Measurements from ENCODE around the gene FOXP3. TPM values are rescaled to one million over a fixed set of nuclear protein-coding genes. Genes with fewer than 3 reads are reported as not detected.

FOXP3 gene
- polyA plus RNA-seq, 3 donors from 2014 or later = 0.08 to 0.13 TPM; not detected in 1

GRCh38 chrX:49211074-49211473 lies 53.4 kb downstream of the FOXP3 start:
- peaks cover 0 to 6% (median 3%) of the 10 kb centered on the region in 3 donors for H3K27me3 Mint-ChIP-seq (ENCODE audit: low read depth in 3 of 3)
- no peaks in the 10 kb centered on the region for H3K9me3 Mint-ChIP-seq
- H3K27ac Mint-ChIP-seq = no peak overlapping the region
- no peak overlapping the region for H3K4me3 Mint-ChIP-seq
- DNase-seq = no peak
- no peaks in the 10 kb centered on the region for H3K36me3 Mint-ChIP-seq
- H3K4me1 Mint-ChIP-seq = no peaks in the 10 kb centered on the region

- Mint-ChIP-seq H3K36me3 (no peaks in the 10 kb centered on the region), H3K27me3 (ENCODE audit: low read depth in 3 of 3) (peaks cover 0 to 6% (median 3%) of the 10 kb centered on the region in 3 donors), H3K4me1 (no peaks in the 10 kb centered on the region), H3K4me3 (no peak overlapping the region), H3K9me3 (no peaks in the 10 kb centered on the region), H3K27ac (no peak overlapping the region)
- no peak for DNase-seq
These were observed 54.1 kb downstream of the FOXP3 start for GRCh38 chrX:49210406-49210805.

- no peak for DNase-seq
- Mint-ChIP-seq H3K27me3 (ENCODE audit: low read depth in 3 of 3) (peaks cover 0 to 6% (median 2%) of the 10 kb centered on the region in 3 donors), H3K36me3 (no peaks in the 10 kb centered on the region), H3K4me1 (no peaks in the 10 kb centered on the region), H3K9me3 (no peaks in the 10 kb centered on the region), H3K4me3 (peak overlapping the region in 3 of 5 donors; percentile 17 to 44 (median 25)), H3K27ac (no peak overlapping the region)
These were observed 54.9 kb downstream of the FOXP3 start for GRCh38 chrX:49209434-49210251.

- no peaks in the 10 kb centered on the region for H3K4me1 Mint-ChIP-seq
- no peaks in the 10 kb centered on the region for H3K36me3 Mint-ChIP-seq
- H3K4me3 Mint-ChIP-seq = no peak overlapping the region
- H3K27me3 Mint-ChIP-seq (ENCODE audit: low read depth in 3 of 3) = peaks cover 0 to 4% (median 0%) of the 10 kb centered on the region in 3 donors
- no peaks in the 10 kb centered on the region for H3K9me3 Mint-ChIP-seq
- no peak overlapping the region for H3K27ac Mint-ChIP-seq
- DNase-seq = no peak
These were observed 56.1 kb downstream of the FOXP3 start for GRCh38 chrX:49208399-49208798.

- H3K4me1 Mint-ChIP-seq = no peaks in the 10 kb centered on the region
- no peak for DNase-seq
- no peak overlapping the region for H3K27ac Mint-ChIP-seq
- no peak overlapping the region for H3K4me3 Mint-ChIP-seq
- no peaks in the 10 kb centered on the region for H3K36me3 Mint-ChIP-seq
- no peaks in the 10 kb centered on the region for H3K9me3 Mint-ChIP-seq
- peaks cover 0 to 2% (median 0%) of the 10 kb centered on the region in 3 donors for H3K27me3 Mint-ChIP-seq (ENCODE audit: low read depth in 3 of 3)
These were observed 58.0 kb downstream of the FOXP3 start for GRCh38 chrX:49206543-49206942.

- no peak overlapping the region for H3K27ac Mint-ChIP-seq
- no peaks in the 10 kb centered on the region for H3K36me3 Mint-ChIP-seq
- H3K27me3 Mint-ChIP-seq (ENCODE audit: low read depth in 3 of 3) = peaks cover 2 to 3% (median 2%) of the 10 kb centered on the region in 3 donors
- peaks cover 3 to 5% of the 10 kb centered on the region in 2 donors for H3K4me1 Mint-ChIP-seq
- DNase-seq = no peak
- no peak overlapping the region for H3K4me3 Mint-ChIP-seq
- H3K9me3 Mint-ChIP-seq = no peaks in the 10 kb centered on the region
These were observed 59.1 kb downstream of the FOXP3 start for GRCh38 chrX:49205443-49205842.

GRCh38 chrX:49204709-49205108 lies 59.8 kb downstream of the FOXP3 start:
- H3K4me1 Mint-ChIP-seq = peaks cover 4 to 6% of the 10 kb centered on the region in 2 donors
- H3K27ac Mint-ChIP-seq = no peak overlapping the region
- no peaks in the 10 kb centered on the region for H3K9me3 Mint-ChIP-seq
- peaks cover 2 to 4% (median 4%) of the 10 kb centered on the region in 3 donors for H3K27me3 Mint-ChIP-seq (ENCODE audit: low read depth in 3 of 3)
- H3K4me3 Mint-ChIP-seq = no peak overlapping the region
- no peak for DNase-seq
- H3K36me3 Mint-ChIP-seq = no peaks in the 10 kb centered on the region

- H3K9me3 Mint-ChIP-seq = no peaks in the 10 kb centered on the region
- H3K27me3 Mint-ChIP-seq (ENCODE audit: low read depth in 3 of 3) = peaks cover 2 to 5% (median 4%) of the 10 kb centered on the region in 3 donors
- no peak for DNase-seq
- no peak overlapping the region for H3K27ac Mint-ChIP-seq
- H3K4me1 Mint-ChIP-seq = peaks cover 4 to 6% of the 10 kb centered on the region in 2 donors
- no peaks in the 10 kb centered on the region for H3K36me3 Mint-ChIP-seq
- H3K4me3 Mint-ChIP-seq = no peak overlapping the region
These were observed 60.5 kb downstream of the FOXP3 start for GRCh38 chrX:49204017-49204416.

- H3K4me3 Mint-ChIP-seq = no peak overlapping the region
- H3K9me3 Mint-ChIP-seq = no peaks in the 10 kb centered on the region
- H3K4me1 Mint-ChIP-seq = peaks cover 4 to 6% of the 10 kb centered on the region in 2 donors
- no peaks in the 10 kb centered on the region for H3K36me3 Mint-ChIP-seq
- no peak for DNase-seq
- H3K27ac Mint-ChIP-seq = no peak overlapping the region
- H3K27me3 Mint-ChIP-seq (ENCODE audit: low read depth in 3 of 3) = peaks cover 2 to 5% (median 5%) of the 10 kb centered on the region in 3 donors
These were observed 61.0 kb downstream of the FOXP3 start for GRCh38 chrX:49203536-49203935.

- Mint-ChIP-seq H3K36me3 (no peaks in the 10 kb centered on the region), H3K9me3 (no peaks in the 10 kb centered on the region), H3K4me3 (no peak overlapping the region), H3K27ac (no peak overlapping the region), H3K27me3 (ENCODE audit: low read depth in 3 of 3) (peaks cover 2 to 8% (median 5%) of the 10 kb centered on the region in 3 donors), H3K4me1 (peaks cover 6 to 7% of the 10 kb centered on the region in 2 donors)
- no peak for DNase-seq
These were observed 62.5 kb downstream of the FOXP3 start for GRCh38 chrX:49202022-49202421.

Other genes starting within 250 kb of the FOXP3 start
- gene TFE3, start 221.4 kb downstream of the FOXP3 start, polyA plus RNA-seq = 1 to 10 TPM; 1.1 to 9.0 (median 4.2) TPM
- gene CCDC120, start 205.7 kb downstream of the FOXP3 start, polyA plus RNA-seq = 1 to 10 TPM in 1 of 3 donors, under 1 TPM in 2; 0.49 to 1.3 (median 0.50) TPM
- gene PRAF2, start 190.7 kb downstream of the FOXP3 start, polyA plus RNA-seq = 10 to 100 TPM; 27.7 to 66.4 (median 36.3) TPM
- 100 to 1,000 TPM; 104 to 105 (median 104) TPM for gene WDR45, start 184.8 kb downstream of the FOXP3 start, polyA plus RNA-seq
- 10 to 100 TPM; 26.3 to 55.3 (median 27.2) TPM for gene GPKOW, start 141.0 kb downstream of the FOXP3 start, polyA plus RNA-seq
- gene MAGIX, start 102.0 kb downstream of the FOXP3 start, polyA plus RNA-seq = 1 to 10 TPM in 2 of 3 donors, under 1 TPM in 1; 0.96 to 2.2 (median 1.6) TPM
- 10 to 100 TPM; 40.5 to 64.6 (median 45.7) TPM for gene PLP2, start 92.8 kb downstream of the FOXP3 start, polyA plus RNA-seq
- 1 to 10 TPM in 2 of 3 donors, not detected in 1; 2.1 to 4.1 TPM for gene PRICKLE3, start 78.3 kb downstream of the FOXP3 start, polyA plus RNA-seq
- under 1 TPM in 2 of 3 donors, not detected in 1; 0.29 to 0.43 TPM for gene SYP, start 64.5 kb downstream of the FOXP3 start, polyA plus RNA-seq
- under 1 TPM in 1 of 3 donors, not detected in 2; 0.07 TPM for gene CACNA1F, start 31.4 kb downstream of the FOXP3 start, polyA plus RNA-seq
- 10 to 100 TPM; 21.6 to 29.4 (median 27.0) TPM for gene CCDC22, start 29.2 kb downstream of the FOXP3 start, polyA plus RNA-seq
- gene PPP1R3F, start 5.1 kb upstream of the FOXP3 start, polyA plus RNA-seq = 1 to 10 TPM; 1.9 to 3.4 (median 2.1) TPM
- gene GAGE10, start 38.9 kb upstream of the FOXP3 start, polyA plus RNA-seq = not detected
- gene GAGE12J, start 57.3 kb upstream of the FOXP3 start, polyA plus RNA-seq = not detected
- not detected for gene GAGE13, start 66.9 kb upstream of the FOXP3 start, polyA plus RNA-seq

Data from immature natural killer cell (primary cell).